HG03135 (cell line): ENCODE measurements around the gene ALG1.
"Not testable (repeated sequence)": the region's sequence is repeated elsewhere in the genome, so short reads cannot be mapped to it uniquely, and the experiment has no call there.

Experiments
- ATAC-seq: cut with Tn5 transposase; IDR thresholded peaks from one replicate; pipeline ENCODE4 v1.9.1; 2021; ENCODE audit warnings: mild to moderate bottlenecking, moderate library complexity; ENCODE audit not compliant: unreplicated experiment

ALG1 gene

DNA sequence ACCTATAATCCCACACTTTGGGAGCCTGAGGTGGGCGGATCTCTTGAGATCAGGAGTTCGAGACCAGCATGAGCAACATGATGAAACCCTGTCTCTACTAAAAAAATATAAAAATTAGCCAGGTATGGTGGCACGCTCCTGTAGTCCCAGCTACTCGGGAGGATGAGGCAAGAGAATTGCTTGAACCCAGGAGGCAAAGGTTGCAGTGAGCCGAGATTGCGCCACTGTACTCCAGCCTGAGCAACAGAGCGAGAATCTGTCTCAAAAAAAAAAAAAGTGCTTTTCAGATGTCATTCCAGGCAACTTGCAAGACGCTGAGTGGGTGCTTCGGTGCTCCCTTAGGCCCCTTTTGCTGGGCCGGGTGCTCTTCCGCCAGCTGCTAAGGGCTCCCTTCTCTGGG is 27.1 kb upstream of the ALG1 start:
- not testable (repeated sequence) for ATAC-seq

DNA sequence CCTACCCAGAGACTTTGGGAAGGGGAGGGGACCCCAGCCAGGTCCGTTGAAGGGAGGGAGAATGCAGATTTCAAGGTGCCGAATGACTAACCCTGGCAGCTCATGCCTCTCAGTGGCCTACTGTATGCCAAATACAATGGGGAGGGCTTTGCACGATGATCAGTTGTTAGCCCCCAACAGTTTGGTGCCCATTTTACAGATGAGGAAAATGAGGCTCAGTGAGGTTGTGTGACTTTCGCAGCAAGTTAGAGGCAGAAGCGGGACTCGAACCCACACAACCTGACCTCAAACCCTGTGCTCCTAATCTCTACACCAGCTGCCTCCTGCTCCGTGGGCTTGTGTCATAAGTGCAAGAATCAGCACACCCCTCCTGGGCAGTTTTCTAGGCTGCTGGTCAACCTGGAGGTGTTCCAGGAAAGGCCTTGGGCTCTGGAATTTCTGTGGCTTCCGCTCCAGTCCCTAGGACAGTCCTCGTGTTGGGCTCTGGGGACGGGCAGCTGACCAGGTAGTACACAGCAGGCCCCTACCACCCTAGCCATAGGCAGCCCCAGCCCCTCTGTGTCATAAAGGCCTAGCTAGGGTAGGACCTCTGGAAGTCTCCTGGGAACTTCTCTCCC is 26.0 kb upstream of the ALG1 start:
- no peak for ATAC-seq

DNA sequence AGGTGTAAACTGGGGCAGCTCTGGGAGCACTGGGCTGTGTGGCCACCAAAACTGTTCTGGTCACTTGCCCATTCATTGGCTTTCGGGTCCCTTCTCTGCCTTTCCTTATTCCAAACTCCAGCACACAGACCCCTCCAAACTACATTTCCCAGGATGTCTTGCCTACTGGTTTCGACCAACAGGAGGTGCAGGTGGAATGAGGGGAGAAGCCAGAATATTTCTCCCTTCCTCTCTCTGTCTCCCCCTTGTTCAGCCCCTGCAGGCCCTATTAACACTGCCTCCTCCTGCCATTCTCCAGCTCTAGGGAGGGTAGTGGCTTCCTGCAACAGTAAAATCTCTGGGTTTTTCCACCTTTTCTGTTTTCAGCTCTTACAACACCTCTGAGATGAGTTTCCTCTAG is 24.7 kb upstream of the ALG1 start:
- no peak for ATAC-seq

DNA sequence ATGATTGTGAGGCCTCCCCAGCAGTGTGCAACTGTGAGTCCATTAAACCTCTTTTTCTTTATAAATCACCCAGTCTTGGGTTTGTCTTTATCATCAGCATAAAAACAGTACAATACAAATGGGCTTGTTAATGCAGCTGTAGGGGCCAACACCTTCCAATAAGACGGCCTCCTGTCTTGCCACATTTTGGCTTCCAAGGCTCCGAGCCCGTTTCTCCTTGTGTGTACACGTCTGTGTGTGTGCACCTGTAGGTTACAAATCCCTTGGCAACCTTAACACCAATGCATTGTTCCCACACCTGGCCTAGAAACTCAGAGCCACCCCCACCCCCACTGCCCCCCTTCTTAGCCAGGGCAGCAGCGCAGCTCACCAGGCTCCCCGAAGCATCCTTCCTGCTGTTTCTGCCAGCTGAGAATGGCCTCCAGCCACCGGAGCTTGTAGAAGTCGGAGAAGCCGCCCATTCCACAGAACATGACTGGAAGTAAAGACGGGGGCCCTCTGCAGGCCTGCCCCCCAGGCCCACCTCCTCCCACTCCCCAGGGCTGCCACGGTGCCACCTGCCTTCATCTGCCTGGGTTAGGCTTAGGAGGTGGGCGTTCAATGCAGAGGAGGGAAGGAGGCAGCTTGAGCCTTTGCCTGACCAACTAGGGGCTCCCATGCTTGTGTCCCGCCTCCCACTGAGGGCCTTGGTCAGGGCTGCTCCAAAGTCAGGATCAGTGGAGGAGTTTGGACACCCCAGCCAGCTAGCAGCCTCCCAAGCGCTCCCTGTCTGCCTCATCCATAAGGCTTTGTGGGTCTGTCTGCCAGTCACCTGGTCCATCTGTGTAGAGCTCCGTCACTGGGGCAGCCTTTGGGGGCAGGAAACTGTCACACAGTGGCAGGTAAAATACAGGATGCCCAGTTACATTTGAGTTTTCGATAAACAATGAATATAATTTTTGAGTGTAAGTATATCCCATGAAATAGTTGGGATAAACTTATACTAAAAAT is 16.5 kb upstream of the ALG1 start:
- ATAC-seq: no peak

DNA sequence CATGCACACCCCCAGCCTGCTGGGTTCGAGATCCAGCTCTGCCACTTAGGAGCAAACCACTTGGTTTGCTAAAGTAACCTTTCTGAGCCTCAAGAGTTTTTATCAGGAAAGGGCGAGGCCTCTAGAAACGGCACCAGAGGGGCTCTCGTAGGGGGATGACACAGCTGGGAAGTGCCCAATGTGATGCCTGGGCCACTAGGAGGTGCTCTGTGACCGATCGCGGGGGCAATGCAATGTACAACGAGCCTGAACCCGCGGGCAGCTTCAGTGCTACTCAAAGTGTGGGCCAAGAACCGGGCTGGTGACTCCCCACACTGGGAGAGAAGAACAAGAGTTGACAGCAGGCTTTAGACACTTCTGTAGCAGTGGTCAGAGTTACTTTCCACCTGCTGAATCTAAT is 15.3 kb upstream of the ALG1 start:
- no peak for ATAC-seq

DNA sequence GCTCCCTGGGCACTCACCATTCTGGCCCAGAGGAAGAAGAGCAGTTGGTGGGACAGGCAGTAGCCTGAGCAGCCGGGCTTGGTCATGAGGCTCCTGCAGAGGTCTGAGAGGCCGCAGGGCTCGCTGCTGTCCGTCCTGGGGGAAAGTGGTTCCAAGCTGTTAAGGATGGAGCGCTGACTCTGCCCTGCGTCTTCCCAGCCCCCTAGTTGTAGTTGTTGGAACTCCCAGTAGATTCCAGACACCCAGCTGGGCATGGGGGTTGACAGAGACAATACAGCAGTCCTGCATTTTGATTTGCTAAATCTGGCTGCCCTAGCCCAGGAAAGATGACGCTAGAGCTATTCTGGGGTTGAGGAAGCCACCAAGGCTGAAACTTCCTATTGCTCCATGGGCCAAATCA is 13.2 kb upstream of the ALG1 start:
- ATAC-seq: no peak

DNA sequence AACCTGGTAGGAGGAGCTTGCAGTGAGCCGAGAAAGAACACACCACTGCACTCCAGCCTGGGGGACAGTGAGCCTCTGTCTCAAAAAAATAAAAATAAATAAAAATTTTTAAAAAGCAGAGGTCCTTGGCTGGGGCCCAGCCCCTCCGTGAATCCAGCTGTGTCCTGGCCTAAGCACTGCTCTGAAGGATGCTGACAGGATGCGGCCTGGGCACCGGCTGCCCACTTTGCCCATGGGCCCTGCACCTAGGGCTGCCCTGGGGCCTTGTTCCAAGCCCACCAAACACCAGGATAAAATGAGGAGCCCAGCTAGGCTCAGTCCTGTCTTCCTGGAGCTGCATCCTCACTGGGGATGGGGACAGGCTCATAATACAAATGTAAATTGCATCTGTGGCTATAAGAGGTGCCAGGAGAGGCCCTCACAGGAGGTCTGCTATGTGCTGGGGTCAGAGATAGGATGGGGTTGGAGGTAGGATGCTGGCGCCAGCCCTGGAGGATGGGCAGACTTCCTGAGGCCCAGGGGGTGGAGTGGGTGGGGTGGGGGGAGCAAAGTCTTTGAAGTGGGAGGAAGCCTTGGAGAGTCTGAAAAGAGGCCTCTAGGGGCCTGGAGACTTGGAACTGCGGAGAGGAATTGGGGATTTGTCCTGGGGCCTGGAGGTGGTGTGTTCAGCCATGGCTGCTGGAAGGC is 12.1 kb upstream of the ALG1 start:
- ATAC-seq: no peak

DNA sequence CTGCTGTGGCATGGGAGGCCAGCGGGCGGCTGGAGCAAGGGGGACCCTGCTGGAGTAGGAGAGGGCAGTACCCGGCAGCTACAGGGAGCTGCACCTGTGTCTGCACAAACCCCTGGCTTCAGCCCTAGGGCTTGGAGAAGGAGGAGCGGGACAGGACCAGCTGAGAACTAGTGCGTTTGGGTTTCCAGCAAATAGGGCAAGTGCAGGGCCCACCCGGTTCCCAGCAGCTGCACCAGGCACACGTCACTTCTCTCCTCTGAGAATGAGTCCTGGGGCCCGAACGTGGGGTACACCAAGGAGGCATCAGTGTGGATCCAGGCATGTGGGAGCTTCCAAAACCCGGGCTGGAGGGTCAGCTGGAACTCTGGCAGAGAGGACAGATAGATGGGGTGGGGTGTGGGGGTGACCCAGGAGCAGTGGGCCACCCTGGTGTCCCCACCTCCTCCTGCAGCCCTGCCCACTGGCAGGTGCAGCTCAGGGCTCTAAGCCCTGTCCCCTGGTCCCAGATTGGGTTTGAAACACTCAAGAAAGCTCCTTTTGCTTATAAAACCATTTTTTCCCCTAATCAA is 11.5 kb upstream of the ALG1 start:
- no peak for ATAC-seq

DNA sequence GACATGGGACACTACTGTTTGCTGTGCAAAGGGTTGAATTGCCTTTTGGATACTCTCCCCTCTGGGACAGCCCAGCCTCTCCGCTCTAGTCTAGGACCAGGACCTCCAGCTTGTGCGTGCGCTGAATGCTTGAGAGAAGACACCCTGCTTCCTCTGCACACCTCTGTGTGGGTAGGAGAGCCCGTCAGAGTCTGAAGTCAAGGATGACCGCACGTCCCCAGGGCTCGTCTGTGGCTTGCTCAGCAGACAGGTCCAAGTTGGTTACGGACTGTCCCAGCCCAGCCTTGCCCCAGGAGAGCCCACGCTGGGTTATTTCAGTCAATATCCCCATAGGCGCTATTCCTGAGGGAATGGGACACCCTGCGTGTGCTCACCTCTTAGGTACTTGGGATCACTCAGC is 9.6 kb upstream of the ALG1 start:
- no peak for ATAC-seq

DNA sequence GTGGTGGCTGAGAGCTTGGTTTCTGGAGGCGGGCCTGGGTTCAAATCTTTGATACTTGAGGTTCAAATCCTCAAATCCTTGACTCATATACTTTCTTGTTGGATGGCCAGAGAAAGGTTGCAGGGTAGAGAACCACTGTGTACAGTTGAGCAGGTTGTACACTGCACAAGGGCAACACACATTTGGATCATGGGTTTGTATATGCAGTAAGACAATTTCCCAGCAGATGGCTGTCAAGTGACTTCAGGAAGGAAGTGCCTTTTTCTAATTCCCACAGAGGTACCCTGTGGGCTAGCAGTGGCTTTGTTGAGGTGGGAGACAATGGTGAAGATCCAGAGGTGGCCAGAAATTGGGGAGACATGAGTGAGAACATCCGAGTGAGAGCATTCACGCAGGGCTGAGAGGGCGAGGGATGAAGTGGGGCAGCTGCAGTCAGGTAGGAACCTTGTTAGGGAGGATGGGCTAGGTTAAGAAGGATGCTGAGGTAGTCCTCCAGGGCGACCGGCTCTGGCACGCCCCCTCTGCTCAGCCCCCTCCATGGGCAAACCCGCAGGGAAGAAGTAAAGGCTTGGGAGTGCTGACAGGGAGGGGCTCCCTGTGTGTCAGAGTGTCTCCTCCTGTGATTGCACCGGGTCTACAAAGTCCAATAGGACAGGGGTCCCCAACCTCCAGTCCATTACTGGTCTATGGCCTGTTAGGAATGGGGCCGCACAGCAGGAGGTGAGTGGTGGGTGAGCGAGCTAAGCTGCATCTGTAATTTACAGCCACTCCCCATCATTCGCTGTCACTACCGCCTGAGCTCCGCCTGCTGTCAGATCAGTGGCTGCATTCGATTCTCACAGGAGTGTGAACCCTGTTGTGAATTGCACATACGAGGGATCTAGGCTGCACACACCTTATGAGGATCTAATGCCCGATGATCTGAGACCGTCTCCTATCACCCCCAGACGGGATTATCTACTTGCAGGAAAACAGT is 8.6 kb upstream of the ALG1 start:
- ATAC-seq: no peak

DNA sequence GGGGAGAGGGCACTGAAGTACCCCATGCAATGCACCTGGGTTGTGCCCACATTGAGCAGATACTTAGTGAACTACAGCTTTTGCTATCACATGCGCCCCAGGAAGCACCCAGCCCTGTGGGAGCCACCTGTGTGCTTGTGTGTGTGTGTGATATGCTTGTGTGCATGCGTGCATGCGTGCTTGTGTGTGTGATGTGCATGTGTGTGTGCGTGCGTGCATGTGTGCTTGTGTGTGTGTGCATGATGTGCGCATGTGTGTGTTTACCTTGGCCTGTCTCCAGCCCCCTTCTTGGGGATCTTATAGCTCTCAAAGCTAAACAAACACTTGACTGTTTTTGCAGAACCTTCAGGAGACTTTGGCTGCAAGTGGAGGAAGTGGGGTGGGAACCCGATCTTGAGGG is 6.7 kb upstream of the ALG1 start:
- no peak for ATAC-seq

DNA sequence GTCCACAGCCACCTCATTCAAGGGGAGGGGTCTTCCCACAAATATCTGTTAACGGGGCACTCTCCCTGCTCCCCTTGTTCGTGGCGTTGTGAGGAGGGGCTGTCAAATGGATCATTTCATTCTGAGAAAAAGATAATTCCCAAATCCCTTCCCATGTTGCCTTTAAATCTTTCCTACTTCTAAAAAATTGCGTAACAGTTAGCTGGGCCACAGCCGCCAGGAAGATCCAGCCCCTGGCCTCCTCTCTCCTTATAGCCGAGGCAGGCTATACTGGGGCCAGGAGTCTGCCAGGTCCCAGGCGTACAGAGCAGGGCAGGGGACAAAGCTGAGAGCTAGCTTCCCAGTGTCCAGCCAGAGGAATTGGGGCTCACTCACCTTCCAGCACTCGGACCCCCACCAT is 6.3 kb upstream of the ALG1 start:
- no peak for ATAC-seq

DNA sequence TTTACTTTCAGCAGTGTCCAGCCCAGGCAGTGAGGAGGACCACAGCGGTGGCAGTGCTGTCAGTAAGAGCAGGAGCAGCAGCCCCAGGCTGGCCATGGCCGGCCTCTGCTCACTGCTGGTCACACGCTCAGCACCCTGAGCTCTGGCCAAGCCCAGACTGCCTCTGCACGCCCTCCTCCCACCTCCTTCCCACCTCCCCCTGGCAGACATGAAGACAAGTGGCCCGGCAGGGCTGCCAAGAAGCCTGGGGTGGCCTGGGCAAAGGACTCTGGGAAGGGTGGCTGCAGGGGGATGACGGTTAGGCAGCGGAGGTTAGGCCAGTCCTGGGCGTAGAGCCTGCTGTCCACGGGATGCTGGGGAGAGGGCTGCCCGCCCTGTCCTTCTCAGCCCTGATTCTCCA is 5.8 kb upstream of the ALG1 start, which contains the start of gene C16orf89:
C16orf89 (minus strand) TSS at position 144 of the 400 bp plus-strand sequence; CDS start at position 96, 48 bp downstream.
- ATAC-seq: no peak

DNA sequence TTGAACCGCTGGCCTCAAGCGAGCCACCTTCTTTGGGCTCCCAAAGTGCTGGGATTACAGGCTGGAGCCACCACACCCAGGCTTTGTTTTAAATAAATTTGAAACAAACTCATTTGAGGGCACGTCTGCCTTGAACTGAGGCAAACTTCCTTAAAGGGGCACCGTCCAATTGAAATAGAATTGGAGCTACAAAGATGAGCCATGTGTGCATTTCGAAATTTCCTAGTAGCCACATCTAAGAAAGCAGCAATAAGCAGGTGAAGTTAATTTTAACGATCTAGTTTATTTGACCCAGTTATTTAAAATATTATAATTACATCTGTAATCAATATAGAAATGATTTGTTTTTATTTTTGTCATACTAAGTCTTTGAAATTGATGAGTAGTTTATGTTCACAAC is 5.1 kb upstream of the ALG1 start:
- ATAC-seq: no peak

DNA sequence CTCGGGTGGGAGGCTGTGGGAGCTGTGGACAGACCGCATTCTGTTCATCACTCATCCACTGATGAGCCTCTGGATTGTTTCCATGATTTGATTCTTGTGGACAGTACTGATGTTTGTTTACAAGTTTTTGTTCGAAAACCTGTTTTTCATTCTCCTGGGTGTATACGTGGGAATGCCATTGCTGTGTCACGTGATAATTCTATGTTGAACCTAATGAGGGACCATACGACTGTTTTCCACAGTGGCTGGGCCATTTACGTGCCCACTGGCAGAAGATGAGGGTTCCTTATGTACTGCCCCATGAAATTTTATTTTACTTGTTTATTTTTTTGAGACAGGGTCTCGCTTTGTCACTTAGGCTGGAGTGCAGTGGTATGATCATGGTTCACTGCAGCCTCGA is 2.6 kb upstream of the ALG1 start:
- ATAC-seq: no peak

DNA sequence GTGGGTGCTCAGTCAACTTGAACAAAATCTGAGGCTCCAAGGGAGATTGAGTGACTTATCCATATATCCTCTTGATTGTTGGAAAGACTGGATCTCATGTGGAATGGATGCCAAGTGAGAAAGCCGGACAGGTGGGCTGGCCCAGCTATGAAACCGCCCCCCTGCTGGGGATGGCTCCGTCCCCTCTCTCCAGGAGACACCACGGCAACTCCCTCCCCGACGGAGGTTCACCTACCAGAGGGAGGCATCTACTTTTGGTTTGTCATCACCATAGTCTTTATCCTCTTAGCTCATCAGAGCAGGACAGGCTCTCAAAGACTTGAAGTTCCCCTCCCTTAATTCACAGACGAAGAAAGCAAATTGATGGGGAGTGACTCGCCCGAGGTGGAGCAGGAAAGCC is 1.8 kb upstream of the ALG1 start:
- ATAC-seq: no peak

DNA sequence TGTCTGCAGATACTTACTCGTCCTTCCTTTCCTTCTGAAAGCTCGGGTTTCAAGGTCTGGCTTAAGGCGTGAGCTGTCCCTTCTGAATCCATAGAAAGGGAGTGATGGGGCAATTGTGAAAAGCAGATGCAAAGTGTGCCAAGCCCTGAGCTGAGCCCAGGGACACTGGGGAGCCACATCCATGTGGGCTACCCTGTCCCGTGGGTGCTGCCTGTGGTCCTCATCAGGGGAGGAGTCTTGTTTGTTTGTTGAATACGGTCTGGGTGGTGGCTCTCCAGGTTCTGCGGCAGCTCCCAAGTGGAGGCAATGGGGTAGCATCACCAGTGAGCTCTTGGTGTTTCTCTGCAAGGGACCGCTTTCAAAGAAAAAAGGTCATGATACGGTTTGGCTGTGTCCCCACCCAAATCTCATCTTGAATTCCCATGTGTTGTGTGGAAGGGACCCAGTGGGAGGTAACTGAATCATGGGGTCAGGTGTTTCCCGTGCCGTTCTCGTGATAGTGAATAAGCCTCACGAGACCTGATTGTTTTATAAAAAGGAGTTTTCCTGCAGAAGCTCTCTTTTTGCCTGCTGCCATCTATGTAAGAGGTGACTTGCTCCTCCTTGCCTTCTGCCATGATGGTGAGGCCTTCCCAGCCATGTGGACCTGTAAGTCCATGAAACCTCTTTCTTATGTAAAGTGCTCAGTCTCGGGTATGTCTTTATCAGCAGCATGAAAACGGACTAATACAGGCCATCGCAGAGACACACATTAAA is 1.0 kb upstream of the ALG1 start:
- ATAC-seq: no peak

DNA sequence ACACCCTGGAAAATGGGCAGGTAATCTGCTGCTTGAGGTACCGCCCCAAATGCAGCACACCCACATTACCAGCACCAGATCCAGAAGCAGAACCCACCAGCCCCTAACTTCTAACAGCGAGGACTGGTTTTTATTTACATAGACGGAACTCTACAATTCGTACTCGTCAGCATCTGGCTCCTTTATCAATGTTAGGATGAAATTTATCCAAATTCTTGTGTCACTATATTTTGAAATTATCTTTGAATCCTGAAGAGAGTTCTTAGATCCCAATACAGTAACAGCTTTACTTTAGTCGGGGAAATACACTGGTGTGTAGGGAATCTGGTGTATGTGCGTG is 332 bp upstream of the ALG1 start:
- no peak for ATAC-seq
